Omental fat pad (tissue), 4 donors: ENCODE measurements around the gene CD244. TPM values are rescaled to one million over a fixed set of nuclear protein-coding genes. Genes with fewer than 3 reads are reported as not detected.

Source experiments
- ATAC-seq: fragments of 150-250 bp; one replicate; pipeline ENCODE4 v1.9.1; 2016; ENCODE audit warnings: mild to moderate bottlenecking, moderate library complexity; ENCODE audit not compliant: low FRiP score
- DNase-seq: peaks from one replicate; pipeline ENCODE4 v3.0.0-alpha.2; 2019; ENCODE audit warnings: low spot score
- total RNA-seq, 4 donors: library from RNA; depleted of rRNA; stranded (reverse); fragments of >200 nt; gene quantifications; one replicate each; pipeline ENCODE4 v1.1.0, GENCODE V29; 2016
- TF ChIP-seq, protein P1 (sequence below), 3 donors: fragments of 450-650 bp; IDR thresholded peaks; one replicate each; pipeline ENCODE4 v1.5.1; 2016 to 2017; ENCODE audit warnings: antibody characterized with exemption in 3 of 3, mild to moderate bottlenecking in 3 of 3, moderate library complexity in 2 of 3

CD244 gene
- total RNA-seq, 4 donors from 2014 or later, result 0.84 to 10.3 (median 3.0) TPM

DNA sequence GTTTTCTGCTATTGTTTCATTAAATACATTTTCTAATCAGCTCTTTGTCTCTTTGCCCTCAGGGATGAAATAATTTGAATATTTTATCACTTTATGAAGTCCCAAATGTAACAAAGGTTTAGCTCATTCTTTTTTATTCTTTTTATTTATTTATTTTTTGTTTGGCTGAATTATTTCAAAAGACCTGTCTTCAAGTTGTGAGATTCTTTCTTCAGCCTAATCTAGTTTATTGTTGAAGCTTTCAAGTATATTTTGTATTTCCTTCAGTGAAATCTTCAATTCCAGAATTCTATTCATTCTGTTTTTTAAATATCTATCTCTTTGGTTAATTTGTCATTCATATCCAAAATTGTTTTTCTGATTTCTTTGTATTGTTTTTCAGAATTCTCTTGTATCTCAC is 55.9 kb downstream of the CD244 start:
- ATAC-seq, result no peak
- no peak for DNase-seq
- TF ChIP-seq, protein P1, sequence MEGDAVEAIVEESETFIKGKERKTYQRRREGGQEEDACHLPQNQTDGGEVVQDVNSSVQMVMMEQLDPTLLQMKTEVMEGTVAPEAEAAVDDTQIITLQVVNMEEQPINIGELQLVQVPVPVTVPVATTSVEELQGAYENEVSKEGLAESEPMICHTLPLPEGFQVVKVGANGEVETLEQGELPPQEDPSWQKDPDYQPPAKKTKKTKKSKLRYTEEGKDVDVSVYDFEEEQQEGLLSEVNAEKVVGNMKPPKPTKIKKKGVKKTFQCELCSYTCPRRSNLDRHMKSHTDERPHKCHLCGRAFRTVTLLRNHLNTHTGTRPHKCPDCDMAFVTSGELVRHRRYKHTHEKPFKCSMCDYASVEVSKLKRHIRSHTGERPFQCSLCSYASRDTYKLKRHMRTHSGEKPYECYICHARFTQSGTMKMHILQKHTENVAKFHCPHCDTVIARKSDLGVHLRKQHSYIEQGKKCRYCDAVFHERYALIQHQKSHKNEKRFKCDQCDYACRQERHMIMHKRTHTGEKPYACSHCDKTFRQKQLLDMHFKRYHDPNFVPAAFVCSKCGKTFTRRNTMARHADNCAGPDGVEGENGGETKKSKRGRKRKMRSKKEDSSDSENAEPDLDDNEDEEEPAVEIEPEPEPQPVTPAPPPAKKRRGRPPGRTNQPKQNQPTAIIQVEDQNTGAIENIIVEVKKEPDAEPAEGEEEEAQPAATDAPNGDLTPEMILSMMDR (IDR thresholded peaks at IDR 0.05), result no peak

DNA sequence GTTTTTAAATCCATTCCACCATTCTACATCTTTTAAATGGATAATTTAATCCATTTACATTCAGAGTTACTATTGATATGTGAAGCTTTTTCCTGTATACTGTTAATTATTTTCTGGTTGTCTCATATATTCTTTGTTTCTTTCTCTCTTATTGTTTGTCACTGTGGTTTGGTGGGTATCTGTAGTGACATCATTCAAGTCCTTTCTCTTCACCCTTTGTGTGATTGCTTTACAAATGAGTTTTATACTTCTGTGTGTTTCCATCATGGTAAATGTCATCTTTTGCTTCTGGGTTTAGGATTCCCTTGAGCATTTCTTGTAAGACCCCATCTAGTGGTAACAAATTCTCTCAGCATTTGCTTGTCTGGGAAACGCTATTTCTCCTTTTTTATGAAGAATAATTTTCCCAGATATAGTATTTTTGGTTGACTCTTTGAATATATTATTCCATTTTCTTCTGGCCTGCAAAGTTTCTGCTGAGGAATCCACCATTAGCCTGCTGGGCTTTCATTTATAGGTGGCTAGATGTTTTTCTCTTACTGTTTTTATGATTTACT is 56.5 kb downstream of the CD244 start:
- ATAC-seq, result no peak
- TF ChIP-seq, protein P1 (IDR thresholded peaks at IDR 0.05), result no peak
- no peak for DNase-seq

DNA sequence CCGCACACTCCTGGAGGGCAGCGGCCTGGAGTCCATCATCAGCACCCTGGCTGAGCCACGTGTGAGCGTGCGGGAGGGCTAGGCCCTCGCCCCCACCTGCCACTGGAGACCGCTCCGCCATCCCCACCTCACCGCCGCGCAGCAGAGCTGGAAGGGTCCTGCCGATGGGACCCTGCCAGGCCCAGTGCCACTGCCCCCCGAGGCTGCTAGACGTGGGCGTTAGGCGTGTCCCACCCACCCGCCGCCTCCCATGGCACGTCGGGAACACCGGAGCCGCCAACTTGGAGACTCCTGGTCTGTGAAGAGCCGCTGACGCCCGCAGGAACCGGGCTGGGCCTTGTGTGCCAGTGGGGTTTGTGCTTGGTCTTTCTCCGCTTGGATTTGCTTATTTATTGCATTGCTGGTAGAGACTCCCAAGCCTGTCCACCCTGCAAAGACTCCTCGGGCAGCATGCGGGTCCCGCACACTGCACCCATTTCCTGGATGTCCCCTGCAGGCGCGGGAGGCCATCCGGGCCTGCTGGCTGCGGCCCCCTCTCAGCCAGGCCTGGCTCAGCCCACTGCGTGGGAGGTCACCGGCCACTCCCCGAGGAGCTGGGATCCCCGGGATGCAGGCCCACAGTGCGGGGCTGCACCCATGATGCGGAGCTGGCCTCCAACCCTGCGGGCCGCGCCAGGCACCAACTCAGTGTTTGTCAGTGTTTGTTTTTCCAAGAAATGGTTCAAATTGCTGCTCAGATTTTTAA is 60.7 kb downstream of the CD244 start:
- ATAC-seq, result no peak
- DNase-seq, result no peak
- TF ChIP-seq, protein P1 (IDR thresholded peaks at IDR 0.05), result no peak

DNA sequence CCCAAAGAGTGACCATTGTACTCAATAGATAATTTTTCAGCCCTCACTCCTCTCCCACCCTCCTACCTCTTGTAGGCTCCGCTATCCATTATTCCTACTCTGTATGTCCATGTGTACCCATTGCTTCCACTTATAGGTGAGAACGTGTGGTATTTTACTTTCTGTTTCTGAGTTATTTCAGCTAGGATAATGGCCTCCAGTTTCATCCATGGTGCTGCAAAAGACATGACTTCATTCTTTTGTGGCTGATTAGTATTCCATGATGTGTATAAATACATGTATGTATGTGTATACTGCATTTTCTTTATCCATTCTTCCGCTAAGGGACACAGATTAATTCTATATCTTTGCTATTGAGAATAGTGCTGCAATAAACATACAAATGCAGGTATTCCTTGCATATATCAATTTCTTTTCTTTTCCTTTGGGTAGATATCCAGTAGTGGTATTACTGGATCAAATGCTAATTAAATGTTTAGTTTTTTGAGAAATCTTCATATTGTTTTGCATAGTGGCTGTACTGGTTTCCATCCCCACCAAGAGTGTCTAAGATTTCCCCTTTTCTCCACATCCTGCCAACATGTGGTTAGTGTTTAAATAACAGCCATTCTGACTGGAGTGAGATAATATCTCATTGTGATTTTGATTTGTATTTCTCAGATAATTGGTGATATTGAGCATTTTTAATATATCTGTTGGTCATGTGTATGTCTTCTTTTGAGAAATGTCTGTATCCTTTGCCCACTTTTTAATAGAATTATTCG is 61.9 kb downstream of the CD244 start:
- DNase-seq (no peak), ATAC-seq (no peak)
- TF ChIP-seq, protein P1 (IDR thresholded peaks at IDR 0.05), result no peak

DNA sequence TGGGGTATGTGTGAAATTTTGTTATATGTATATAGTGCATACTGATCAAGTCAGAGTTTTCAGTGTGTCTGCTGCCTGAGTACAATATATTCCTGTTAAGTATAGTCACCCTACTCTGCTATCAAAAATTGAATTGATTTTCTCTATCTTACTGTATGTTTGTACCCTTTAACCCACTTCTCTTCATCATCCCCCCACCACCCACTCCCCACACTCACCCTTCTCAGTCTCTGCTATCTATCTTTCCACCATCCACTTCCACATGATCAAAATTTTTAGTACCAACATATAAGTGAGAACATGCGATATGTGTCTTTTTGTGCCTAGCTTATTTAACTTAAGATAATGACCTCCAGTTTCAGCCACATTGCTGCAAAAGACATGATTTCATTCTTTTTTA is 62.5 kb downstream of the CD244 start:
- no peak for ATAC-seq
- TF ChIP-seq, protein P1 (IDR thresholded peaks at IDR 0.05), result no peak

DNA sequence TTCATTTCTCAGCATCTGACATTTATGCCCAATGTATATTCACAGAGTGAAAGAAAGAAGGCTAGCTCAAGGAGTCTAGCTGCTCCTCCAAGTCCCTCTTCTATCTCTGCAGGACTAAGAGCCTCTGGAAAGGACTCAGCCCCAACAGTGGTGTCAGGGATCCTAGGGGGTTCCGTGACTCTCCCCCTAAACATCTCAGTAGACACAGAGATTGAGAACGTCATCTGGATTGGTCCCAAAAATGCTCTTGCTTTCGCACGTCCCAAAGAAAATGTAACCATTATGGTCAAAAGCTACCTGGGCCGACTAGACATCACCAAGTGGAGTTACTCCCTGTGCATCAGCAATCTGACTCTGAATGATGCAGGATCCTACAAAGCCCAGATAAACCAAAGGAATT is 63.0 kb downstream of the CD244 start:
- ATAC-seq (no peak), DNase-seq (no peak)
- TF ChIP-seq, protein P1 (IDR thresholded peaks at IDR 0.05), result no peak

More for the DNA sequence above, 62.5 kb downstream of the CD244 start:
- DNase-seq, result no peak
